SU-DHL-6 (cell line): ENCODE data around the gene ADRB1.

Experiments used
- H2AFZ ChIP-seq: fragments of 200-600 bp; sonication (generic); 2 replicates; pipeline ENCODE4 v1.6.1; 2014; ENCODE audit warnings: low read depth, mild to moderate bottlenecking, moderate library complexity, mixed read lengths, antibody characterized with exemption, low read length; ENCODE audit not compliant: severe bottlenecking
- H3F3A ChIP-seq: fragments of 200-600 bp; shearing (Covaris generic); 2 replicates; pipeline ENCODE4 v1.6.0; 2016; ENCODE audit warnings: antibody characterized with exemption, mild to moderate bottlenecking; ENCODE audit not compliant: insufficient read depth
- H3K27ac ChIP-seq: fragments of 200-600 bp; sonication (generic); 2 replicates; pipeline ENCODE4 v1.5.1; 2016; ENCODE audit warnings: low read depth, mild to moderate bottlenecking, low read length, moderate library complexity, mixed read lengths
- H3K27me3 ChIP-seq: fragments of 200-600 bp; sonication (generic), shearing (Covaris generic); 2 replicates; pipeline ENCODE4 v1.6.0; 2014; ENCODE audit warnings: mild to moderate bottlenecking, low read length
- H3K36me3 ChIP-seq: fragments of 200-600 bp; sonication (generic); 2 replicates; pipeline ENCODE4 v1.6.1; 2014; ENCODE audit warnings: mild to moderate bottlenecking, low read length, mixed read lengths
- H3K4me2 ChIP-seq: fragments of 300-600, 200-600 bp; shearing (Covaris generic), sonication (generic); 2 replicates; pipeline ENCODE4 v1.6.0; 2014; ENCODE audit warnings: low read length, low read depth, mild to moderate bottlenecking; ENCODE audit not compliant: poor library complexity, severe bottlenecking
- H3K4me3 ChIP-seq: fragments of 200-600 bp; sonication (generic); 2 replicates; pipeline ENCODE4 v1.5.1; 2014; ENCODE audit warnings: antibody characterized with exemption, low read length, mild to moderate bottlenecking, mixed read lengths; ENCODE audit not compliant: insufficient read depth, poor library complexity, severe bottlenecking
- H3K79me2 ChIP-seq: fragments of 200-600 bp; sonication (generic); 2 replicates; pipeline ENCODE4 v1.6.1; 2014; ENCODE audit warnings: mild to moderate bottlenecking, low read length, moderate library complexity; ENCODE audit not compliant: insufficient read depth
- H3K9ac ChIP-seq: fragments of 200-600 bp; sonication (generic); 2 replicates; pipeline ENCODE4 v1.7.0; 2014; ENCODE audit warnings: mild to moderate bottlenecking, low read length
- H3K9me2 ChIP-seq: fragments of 200-600 bp; sonication (generic); replicated peaks from 2 replicates; pipeline ENCODE4 v1.6.1; 2014; ENCODE audit warnings: low read length; ENCODE audit not compliant: insufficient read depth
- H3K9me3 ChIP-seq: fragments of 200-600 bp; sonication (generic); 2 replicates; pipeline ENCODE4 v1.6.1; 2014; ENCODE audit warnings: low read length, mixed read lengths; ENCODE audit not compliant: insufficient read depth
- H4K20me1 ChIP-seq: fragments of 200-600 bp; sonication (generic); 2 replicates; pipeline ENCODE4 v1.6.1; 2014; ENCODE audit warnings: low read depth, mild to moderate bottlenecking, antibody characterized with exemption, low read length, moderate library complexity, mixed read lengths
- CTCF ChIP-seq: fragments of 200-600 bp; sonication (generic); IDR thresholded peaks from one replicate; pipeline ENCODE4 v1.5.1; 2017; ENCODE audit warnings: antibody characterized with exemption, mild to moderate bottlenecking, low read length, moderate library complexity; ENCODE audit not compliant: insufficient read depth, poor library complexity, severe bottlenecking
- EZH2phosphoT487 ChIP-seq: fragments of 200-600 bp; sonication (generic), shearing (Covaris generic); conservative IDR thresholded peaks from 2 replicates; pipeline ENCODE4 v1.6.1; 2018; ENCODE audit warnings: mild to moderate bottlenecking, antibody characterized with exemption, low read length, moderate library complexity, mixed read lengths

Gene ADRB1

GRCh38 chr10:114057855-114058254 lies 14.2 kb downstream of the ADRB1 start:
- H3K27me3 ChIP-seq, result no peaks in the 10 kb centered on the region
- no peak overlapping the region for H3K9ac ChIP-seq
- no peak overlapping the region for H3K4me2 ChIP-seq
- H3F3A ChIP-seq, result no peaks in the 10 kb centered on the region
- no peaks in the 10 kb centered on the region for H3K79me2 ChIP-seq
- H2AFZ ChIP-seq, result no peak overlapping the region
- H3K9me3 ChIP-seq, result no peaks in the 10 kb centered on the region
- no peak overlapping the region for H3K27ac ChIP-seq
- TF ChIP-seq EZH2phosphoT487, result no peak
- no peak for TF ChIP-seq CTCF
- no peaks in the 10 kb centered on the region for H3K9me2 ChIP-seq
- H4K20me1 ChIP-seq, result no peaks in the 10 kb centered on the region
- no peak overlapping the region for H3K4me3 ChIP-seq
- no peaks in the 10 kb centered on the region for H3K36me3 ChIP-seq

- TF ChIP-seq EZH2phosphoT487 (no peak), CTCF (no peak)
- H3K36me3 ChIP-seq, result no peaks in the 10 kb centered on the region
- no peak overlapping the region for H3K4me2 ChIP-seq
- H3K9me2 ChIP-seq, result no peaks in the 10 kb centered on the region
- no peaks in the 10 kb centered on the region for H3K79me2 ChIP-seq
- H4K20me1 ChIP-seq, result no peaks in the 10 kb centered on the region
- no peak overlapping the region for H2AFZ ChIP-seq
- no peaks in the 10 kb centered on the region for H3F3A ChIP-seq
- H3K27ac ChIP-seq, result no peak overlapping the region
- no peak overlapping the region for H3K4me3 ChIP-seq
- no peaks in the 10 kb centered on the region for H3K27me3 ChIP-seq
- no peak overlapping the region for H3K9ac ChIP-seq
- H3K9me3 ChIP-seq, result no peaks in the 10 kb centered on the region
Observed at GRCh38 chr10:114058297-114058696, 14.6 kb downstream of the ADRB1 start.

- no peak overlapping the region for H2AFZ ChIP-seq
- no peaks in the 10 kb centered on the region for H3K79me2 ChIP-seq
- H4K20me1 ChIP-seq, result no peaks in the 10 kb centered on the region
- H3K27ac ChIP-seq, result no peak overlapping the region
- no peak overlapping the region for H3K4me2 ChIP-seq
- H3F3A ChIP-seq, result no peaks in the 10 kb centered on the region
- no peak overlapping the region for H3K4me3 ChIP-seq
- no peaks in the 10 kb centered on the region for H3K9me3 ChIP-seq
- TF ChIP-seq CTCF, result no peak
- TF ChIP-seq EZH2phosphoT487, result no peak
- no peaks in the 10 kb centered on the region for H3K27me3 ChIP-seq
- no peaks in the 10 kb centered on the region for H3K36me3 ChIP-seq
- no peak overlapping the region for H3K9ac ChIP-seq
- H3K9me2 ChIP-seq, result no peaks in the 10 kb centered on the region
Observed at GRCh38 chr10:114059561-114059960, 15.9 kb downstream of the ADRB1 start.
